Measurements from ENCODE around the gene TEX51. TPM values are rescaled to one million over a fixed set of nuclear protein-coding genes. Genes with fewer than 3 reads are reported as not detected.

The TEX51 gene
- total RNA-seq, 1 experiment from 2014 or later, result not detected

- no peaks in the 10 kb centered on the region; the same call in 1 of the 2 replicates for H3K27me3 ChIP-seq (ENCODE audit: low read length)
- H3K36me3 ChIP-seq (ENCODE audit: insufficient read depth, low read length), result no peaks in the 10 kb centered on the region
- no peaks in the 10 kb centered on the region for H3K79me2 ChIP-seq (ENCODE audit: low read length)
- no peak for DNase-seq
- H3K9ac ChIP-seq (ENCODE audit: low read length), result no peak overlapping the region
- H3K4me3 ChIP-seq (ENCODE audit: low read length), result no peak overlapping the region
- H3K4me2 ChIP-seq (ENCODE audit: low read depth, low read length, poor library complexity, severe bottlenecking), result no peak overlapping the region
- no peaks in the 10 kb centered on the region for H3K9me3 ChIP-seq (ENCODE audit: low read length)
- H3K9me2 ChIP-seq (replicated peaks; ENCODE audit: insufficient read depth, low read length), result no peaks in the 10 kb centered on the region
- no peaks in the 10 kb centered on the region for H4K20me1 ChIP-seq (ENCODE audit: insufficient read depth, low read depth, low read length)
- no peaks in the 10 kb centered on the region for H3K4me1 ChIP-seq (ENCODE audit: low read length)
- H2AFZ ChIP-seq (ENCODE audit: low read length), result no peak overlapping the region
- H3K27ac ChIP-seq (ENCODE audit: low read length), result no peak overlapping the region
These were observed 18.4 kb upstream of the TEX51 start for GRCh38 chr2:126880324-126880723.

GRCh38 chr2:126880817-126881216, 17.9 kb upstream of the TEX51 start:
- H3K79me2 ChIP-seq (ENCODE audit: low read length), result no peaks in the 10 kb centered on the region
- no peak overlapping the region for H3K4me2 ChIP-seq (ENCODE audit: low read depth, low read length, poor library complexity, severe bottlenecking)
- H3K27ac ChIP-seq (ENCODE audit: low read length), result no peak overlapping the region
- H3K9me3 ChIP-seq (ENCODE audit: low read length), result no peaks in the 10 kb centered on the region
- no peak overlapping the region for H2AFZ ChIP-seq (ENCODE audit: low read length)
- H3K4me3 ChIP-seq (ENCODE audit: low read length), result no peak overlapping the region
- no peaks in the 10 kb centered on the region for H4K20me1 ChIP-seq (ENCODE audit: insufficient read depth, low read depth, low read length)
- no peak overlapping the region for H3K9ac ChIP-seq (ENCODE audit: low read length)
- no peaks in the 10 kb centered on the region for H3K27me3 ChIP-seq (ENCODE audit: low read length)
- no peaks in the 10 kb centered on the region for H3K36me3 ChIP-seq (ENCODE audit: insufficient read depth, low read length)
- no peaks in the 10 kb centered on the region for H3K9me2 ChIP-seq (replicated peaks; ENCODE audit: insufficient read depth, low read length)
- no peak for DNase-seq
- no peaks in the 10 kb centered on the region for H3K4me1 ChIP-seq (ENCODE audit: low read length)

GRCh38 chr2:126881591-126881990, 17.1 kb upstream of the TEX51 start:
- no peaks in the 10 kb centered on the region for H3K79me2 ChIP-seq (ENCODE audit: low read length)
- no peaks in the 10 kb centered on the region for H3K36me3 ChIP-seq (ENCODE audit: insufficient read depth, low read length)
- no peak overlapping the region for H3K27ac ChIP-seq (ENCODE audit: low read length)
- no peak overlapping the region for H3K9ac ChIP-seq (ENCODE audit: low read length)
- no peaks in the 10 kb centered on the region for H3K9me2 ChIP-seq (replicated peaks; ENCODE audit: insufficient read depth, low read length)
- no peak overlapping the region for H3K4me2 ChIP-seq (ENCODE audit: low read depth, low read length, poor library complexity, severe bottlenecking)
- no peaks in the 10 kb centered on the region for H3K27me3 ChIP-seq (ENCODE audit: low read length)
- H2AFZ ChIP-seq (ENCODE audit: low read length), result no peak overlapping the region
- H3K4me3 ChIP-seq (ENCODE audit: low read length), result no peak overlapping the region
- H3K4me1 ChIP-seq (ENCODE audit: low read length), result no peaks in the 10 kb centered on the region
- no peaks in the 10 kb centered on the region for H4K20me1 ChIP-seq (ENCODE audit: insufficient read depth, low read depth, low read length)
- H3K9me3 ChIP-seq (ENCODE audit: low read length), result no peaks in the 10 kb centered on the region
- no peak for DNase-seq

GRCh38 chr2:126882181-126882580, 16.5 kb upstream of the TEX51 start:
- no peak overlapping the region for H3K4me2 ChIP-seq (ENCODE audit: low read depth, low read length, poor library complexity, severe bottlenecking)
- H2AFZ ChIP-seq (ENCODE audit: low read length), result no peak overlapping the region
- no peaks in the 10 kb centered on the region for H3K9me3 ChIP-seq (ENCODE audit: low read length)
- no peaks in the 10 kb centered on the region for H3K9me2 ChIP-seq (replicated peaks; ENCODE audit: insufficient read depth, low read length)
- H4K20me1 ChIP-seq (ENCODE audit: insufficient read depth, low read depth, low read length), result no peaks in the 10 kb centered on the region
- no peaks in the 10 kb centered on the region for H3K79me2 ChIP-seq (ENCODE audit: low read length)
- H3K4me1 ChIP-seq (ENCODE audit: low read length), result no peaks in the 10 kb centered on the region
- no peak overlapping the region for H3K4me3 ChIP-seq (ENCODE audit: low read length)
- H3K27me3 ChIP-seq (ENCODE audit: low read length), result no peaks in the 10 kb centered on the region
- H3K9ac ChIP-seq (ENCODE audit: low read length), result no peak overlapping the region
- H3K27ac ChIP-seq (ENCODE audit: low read length), result no peak overlapping the region
- no peaks in the 10 kb centered on the region for H3K36me3 ChIP-seq (ENCODE audit: insufficient read depth, low read length)
- no peak for DNase-seq

- no peak overlapping the region for H3K27ac ChIP-seq (ENCODE audit: low read length)
- peaks cover under 1% of the 10 kb centered on the region; the same call in 1 of the 2 replicates for H3K4me1 ChIP-seq (ENCODE audit: low read length)
- H4K20me1 ChIP-seq (ENCODE audit: insufficient read depth, low read depth, low read length), result no peaks in the 10 kb centered on the region
- H3K79me2 ChIP-seq (ENCODE audit: low read length), result no peaks in the 10 kb centered on the region
- H3K36me3 ChIP-seq (ENCODE audit: insufficient read depth, low read length), result no peaks in the 10 kb centered on the region
- no peak overlapping the region for H3K4me3 ChIP-seq (ENCODE audit: low read length)
- no peak overlapping the region for H3K9ac ChIP-seq (ENCODE audit: low read length)
- H3K9me2 ChIP-seq (replicated peaks; ENCODE audit: insufficient read depth, low read length), result no peaks in the 10 kb centered on the region
- H2AFZ ChIP-seq (ENCODE audit: low read length), result no peak overlapping the region
- H3K4me2 ChIP-seq (ENCODE audit: low read depth, low read length, poor library complexity, severe bottlenecking), result no peak overlapping the region
- no peaks in the 10 kb centered on the region for H3K9me3 ChIP-seq (ENCODE audit: low read length)
- no peak for DNase-seq
- no peaks in the 10 kb centered on the region for H3K27me3 ChIP-seq (ENCODE audit: low read length)
These were observed 15.7 kb upstream of the TEX51 start for GRCh38 chr2:126882736-126883665.

GRCh38 chr2:126883666-126884040, 15.0 kb upstream of the TEX51 start:
- DNase-seq, result no peak
- Histone ChIP-seq H3K9ac (ENCODE audit: low read length) (no peak overlapping the region), H3K27ac (ENCODE audit: low read length) (no peak overlapping the region), H3K36me3 (ENCODE audit: insufficient read depth, low read length) (no peaks in the 10 kb centered on the region), H3K4me2 (ENCODE audit: low read depth, low read length, poor library complexity, severe bottlenecking) (no peak overlapping the region), H3K9me2 (replicated peaks; ENCODE audit: insufficient read depth, low read length) (no peaks in the 10 kb centered on the region), H3K4me1 (ENCODE audit: low read length) (peaks cover 7% of the 10 kb centered on the region), H3K79me2 (ENCODE audit: low read length) (no peaks in the 10 kb centered on the region), H3K27me3 (ENCODE audit: low read length) (no peaks in the 10 kb centered on the region), H2AFZ (ENCODE audit: low read length) (no peak overlapping the region), H3K9me3 (ENCODE audit: low read length) (no peaks in the 10 kb centered on the region), H3K4me3 (ENCODE audit: low read length) (no peak overlapping the region), H4K20me1 (ENCODE audit: insufficient read depth, low read depth, low read length) (no peaks in the 10 kb centered on the region)

GRCh38 chr2:126884861-126885750, 13.6 kb upstream of the TEX51 start:
- H3K4me1 ChIP-seq (ENCODE audit: low read length), result peaks cover 20% of the 10 kb centered on the region
- no peaks in the 10 kb centered on the region for H3K27me3 ChIP-seq (ENCODE audit: low read length)
- no peak overlapping the region for H3K4me3 ChIP-seq (ENCODE audit: low read length)
- H3K4me2 ChIP-seq (ENCODE audit: low read depth, low read length, poor library complexity, severe bottlenecking), result no peak overlapping the region
- no peaks in the 10 kb centered on the region for H3K79me2 ChIP-seq (ENCODE audit: low read length)
- H3K9ac ChIP-seq (ENCODE audit: low read length), result no peak overlapping the region
- no peak overlapping the region for H2AFZ ChIP-seq (ENCODE audit: low read length)
- no peaks in the 10 kb centered on the region for H4K20me1 ChIP-seq (ENCODE audit: insufficient read depth, low read depth, low read length)
- H3K9me3 ChIP-seq (ENCODE audit: low read length), result no peaks in the 10 kb centered on the region
- H3K27ac ChIP-seq (ENCODE audit: low read length), result no peak overlapping the region
- no peaks in the 10 kb centered on the region for H3K9me2 ChIP-seq (replicated peaks; ENCODE audit: insufficient read depth, low read length)
- no peaks in the 10 kb centered on the region for H3K36me3 ChIP-seq (ENCODE audit: insufficient read depth, low read length)
- no peak for DNase-seq

- Histone ChIP-seq H3K27me3 (ENCODE audit: low read length) (no peaks in the 10 kb centered on the region), H3K27ac (ENCODE audit: low read length) (no peak overlapping the region), H3K4me1 (ENCODE audit: low read length) (peaks cover 20% of the 10 kb centered on the region), H3K36me3 (ENCODE audit: insufficient read depth, low read length) (no peaks in the 10 kb centered on the region), H3K79me2 (ENCODE audit: low read length) (no peaks in the 10 kb centered on the region), H3K4me2 (ENCODE audit: low read depth, low read length, poor library complexity, severe bottlenecking) (no peak overlapping the region), H2AFZ (ENCODE audit: low read length) (no peak overlapping the region), H3K9me2 (replicated peaks; ENCODE audit: insufficient read depth, low read length) (no peaks in the 10 kb centered on the region), H3K4me3 (ENCODE audit: low read length) (no peak overlapping the region), H3K9me3 (ENCODE audit: low read length) (no peaks in the 10 kb centered on the region), H4K20me1 (ENCODE audit: insufficient read depth, low read depth, low read length) (no peaks in the 10 kb centered on the region), H3K9ac (ENCODE audit: low read length) (no peak overlapping the region)
- DNase-seq, result no peak
These were observed 12.9 kb upstream of the TEX51 start for GRCh38 chr2:126885751-126886210.

All from Karpas-422 (cell line).